ENCODE results near the gene SNAPC1. TPM values are rescaled to one million over a fixed set of nuclear protein-coding genes. Genes with fewer than 3 reads are reported as not detected.

The SNAPC1 gene
- total and polyA plus RNA-seq, 2 donors from 2014 or later = 4.4 to 7.2 TPM

DNA sequence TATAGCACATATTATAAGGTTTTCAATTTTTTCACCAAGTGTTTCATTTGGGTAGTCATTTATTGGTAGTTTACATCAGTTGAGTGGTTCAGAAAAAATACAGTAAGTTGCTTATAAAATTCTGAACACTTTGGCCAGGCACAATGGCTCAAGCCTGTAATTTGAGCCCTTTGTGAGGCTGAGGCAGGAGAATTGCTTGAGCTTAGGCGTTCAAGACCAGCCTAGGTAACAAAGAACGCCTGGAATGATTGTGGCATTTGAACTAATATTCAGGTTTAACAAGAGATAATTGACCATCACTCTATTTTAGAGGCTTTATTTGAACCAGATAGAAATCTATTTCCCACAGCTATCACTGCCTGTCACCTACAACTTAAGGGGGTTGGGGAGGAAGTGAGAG is 44.2 kb upstream of the SNAPC1 start:
- no peaks in the 10 kb centered on the region for H3K27me3 ChIP-seq (ENCODE audit: control insufficient read depth, insufficient read depth, low read length)
- DNase-seq (no peak), FAIRE-seq (no peak)
- TF ChIP-seq, protein P1, sequence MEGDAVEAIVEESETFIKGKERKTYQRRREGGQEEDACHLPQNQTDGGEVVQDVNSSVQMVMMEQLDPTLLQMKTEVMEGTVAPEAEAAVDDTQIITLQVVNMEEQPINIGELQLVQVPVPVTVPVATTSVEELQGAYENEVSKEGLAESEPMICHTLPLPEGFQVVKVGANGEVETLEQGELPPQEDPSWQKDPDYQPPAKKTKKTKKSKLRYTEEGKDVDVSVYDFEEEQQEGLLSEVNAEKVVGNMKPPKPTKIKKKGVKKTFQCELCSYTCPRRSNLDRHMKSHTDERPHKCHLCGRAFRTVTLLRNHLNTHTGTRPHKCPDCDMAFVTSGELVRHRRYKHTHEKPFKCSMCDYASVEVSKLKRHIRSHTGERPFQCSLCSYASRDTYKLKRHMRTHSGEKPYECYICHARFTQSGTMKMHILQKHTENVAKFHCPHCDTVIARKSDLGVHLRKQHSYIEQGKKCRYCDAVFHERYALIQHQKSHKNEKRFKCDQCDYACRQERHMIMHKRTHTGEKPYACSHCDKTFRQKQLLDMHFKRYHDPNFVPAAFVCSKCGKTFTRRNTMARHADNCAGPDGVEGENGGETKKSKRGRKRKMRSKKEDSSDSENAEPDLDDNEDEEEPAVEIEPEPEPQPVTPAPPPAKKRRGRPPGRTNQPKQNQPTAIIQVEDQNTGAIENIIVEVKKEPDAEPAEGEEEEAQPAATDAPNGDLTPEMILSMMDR (IDR thresholded peaks at IDR 0.05; ENCODE audit: borderline replicate concordance, extremely low read depth, insufficient read depth) = no peak
- no peaks in the 10 kb centered on the region for H3K9me3 ChIP-seq (ENCODE audit: control insufficient read depth in 2 of 3, insufficient read depth in 1 of 3, low read length in 3 of 3)
- peaks cover 0 to 4% (median 2%) of the 10 kb centered on the region in 3 donors for H3K36me3 ChIP-seq (ENCODE audit: control insufficient read depth in 2 of 3, insufficient read depth in 3 of 3, low read length in 3 of 3)
- intact Hi-C loops (cut with DNase I) = no loop called here
- H3K4me1 ChIP-seq (ENCODE audit: control insufficient read depth in 2 of 3, insufficient read depth in 2 of 3, low read depth in 1 of 3, low read length in 3 of 3) = peaks cover 0 to 25% (median 16%) of the 10 kb centered on the region in 3 donors
- no peak overlapping the region for H3K9ac ChIP-seq (ENCODE audit: low read length in 3 of 3)
- H3K4me3 ChIP-seq (ENCODE audit: low read length in 3 of 3) = no peak overlapping the region
- no peak overlapping the region for H3K27ac ChIP-seq (ENCODE audit: low read depth in 2 of 2, low read length in 2 of 2)

- DNase-seq (no peak), FAIRE-seq (no peak)
- Histone ChIP-seq H3K27me3 (ENCODE audit: control insufficient read depth, insufficient read depth, low read length) (no peaks in the 10 kb centered on the region), H3K4me1 (ENCODE audit: control insufficient read depth in 2 of 3, insufficient read depth in 2 of 3, low read depth in 1 of 3, low read length in 3 of 3) (peaks cover 0 to 23% (median 10%) of the 10 kb centered on the region in 3 donors), H3K36me3 (ENCODE audit: control insufficient read depth in 2 of 3, insufficient read depth in 3 of 3, low read length in 3 of 3) (peaks cover under 1 to 7% (median 4%) of the 10 kb centered on the region in 3 donors), H3K4me3 (ENCODE audit: low read length in 3 of 3) (no peak overlapping the region), H3K27ac (ENCODE audit: low read depth in 2 of 2, low read length in 2 of 2) (peak overlapping the region in 1 of 2 donors; percentile 2), H3K9ac (ENCODE audit: low read length in 3 of 3) (no peak overlapping the region), H3K9me3 (ENCODE audit: control insufficient read depth in 2 of 3, insufficient read depth in 1 of 3, low read length in 3 of 3) (no peaks in the 10 kb centered on the region)
- TF ChIP-seq, protein P1 (IDR thresholded peaks at IDR 0.05; ENCODE audit: borderline replicate concordance, extremely low read depth, insufficient read depth) = no peak
- intact Hi-C loops (cut with DNase I) = no loop called here
Measured at GRCh38 chr14:61719344-61720293, 42.6 kb upstream of the SNAPC1 start.

DNA sequence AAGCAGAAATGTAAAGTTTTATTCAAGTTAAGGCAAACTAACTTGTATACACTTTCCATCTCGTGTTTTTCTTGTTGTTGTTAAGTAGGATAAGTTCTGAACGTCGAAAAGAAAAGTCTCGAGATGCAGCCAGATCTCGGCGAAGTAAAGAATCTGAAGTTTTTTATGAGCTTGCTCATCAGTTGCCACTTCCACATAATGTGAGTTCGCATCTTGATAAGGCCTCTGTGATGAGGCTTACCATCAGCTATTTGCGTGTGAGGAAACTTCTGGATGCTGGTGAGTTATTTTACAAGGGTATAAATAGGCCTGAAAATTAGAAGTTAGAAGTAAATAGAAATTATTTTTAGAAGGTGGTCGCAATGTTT is 41.9 kb upstream of the SNAPC1 start:
- H3K27me3 ChIP-seq (ENCODE audit: control insufficient read depth, insufficient read depth, low read length) = no peaks in the 10 kb centered on the region
- H3K4me3 ChIP-seq (ENCODE audit: low read length in 3 of 3) = no peak overlapping the region
- no peak for DNase-seq
- TF ChIP-seq, protein P1 (IDR thresholded peaks at IDR 0.05; ENCODE audit: borderline replicate concordance, extremely low read depth, insufficient read depth) = no peak
- no peak for FAIRE-seq
- H3K27ac ChIP-seq (ENCODE audit: low read depth in 2 of 2, low read length in 2 of 2) = peak overlapping the region in 1 of 2 donors; percentile 2
- intact Hi-C loops (cut with DNase I) = no loop called here
- no peaks in the 10 kb centered on the region for H3K9me3 ChIP-seq (ENCODE audit: control insufficient read depth in 2 of 3, insufficient read depth in 1 of 3, low read length in 3 of 3)
- H3K9ac ChIP-seq (ENCODE audit: low read length in 3 of 3) = no peak overlapping the region
- H3K36me3 ChIP-seq (ENCODE audit: control insufficient read depth in 2 of 3, insufficient read depth in 3 of 3, low read length in 3 of 3) = peaks cover 5 to 9% (median 7%) of the 10 kb centered on the region in 3 donors
- peaks cover 0 to 23% (median 7%) of the 10 kb centered on the region in 3 donors for H3K4me1 ChIP-seq (ENCODE audit: control insufficient read depth in 2 of 3, insufficient read depth in 2 of 3, low read depth in 1 of 3, low read length in 3 of 3)
